H1 (cell line): ENCODE results near the gene CFAP61. TPM values are rescaled to one million over a fixed set of nuclear protein-coding genes. Genes with fewer than 3 reads are reported as not detected.

Experiments
- CHD7 ChIP-seq: fragments of 300-600 bp; sonication (generic); IDR thresholded peaks from 2 replicates; pipeline ENCODE4 v1.7.1; 2012; ENCODE audit warnings: low read length, moderate library complexity, mild to moderate bottlenecking, inconsistent platforms; ENCODE audit not compliant: insufficient replicate concordance
- MAFK ChIP-seq: IDR thresholded peaks from 2 replicates; pipeline ENCODE4 v1.6.1; 2012; ENCODE audit warnings: low read depth, mild to moderate bottlenecking, improper control_type of control experiment, low read length
- SIRT6 ChIP-seq: IDR thresholded peaks from one replicate; pipeline ENCODE4 v1.7.1; 2012; ENCODE audit warnings: low read length, inconsistent platforms
- YY1 ChIP-seq: IDR thresholded peaks from 2 replicates; pipeline ENCODE4 v1.6.1; 2011; ENCODE audit warnings: low read depth, mild to moderate bottlenecking, low read length
- polyA plus RNA-seq, 7 experiments: library from polyadenylated mRNA; depleted of rRNA in 3 of 7; stranded (reverse) in 5 of 7; unstranded in 2 of 7; fragments of >200 nt in 5 of 7; fragments of 200-250 nt in 2 of 7; gene quantifications; 1 replicate in 5 of 7; 2 replicates in 1 of 7; 4 replicates in 1 of 7; pipeline versions ENCODE4 v1.2.1 to v1.2.3, GENCODE V29; 2011 to 2013; ENCODE audit warnings: missing spikeins in 2 of 7, mixed read lengths in 2 of 7
- total RNA-seq: library from RNA; stranded (reverse); fragmentation: NEBNext Ultra II Directional; extraction: Animal tissue kit (Norgen Biotek cat#: 25700); gene quantifications from 2 replicates; pipeline ENCODE4 v1.2.1, GENCODE V29; 2021

The CFAP61 gene
- total and polyA plus RNA-seq, 2 of the 8 experiments (the other 6 are each of a cell fraction or from before 2014, with no cell fraction given): 0.29 to 0.61 TPM

- TF ChIP-seq CHD7 (no peak), MAFK (no peak), YY1 (no peak), SIRT6 (no peak)
- TF ChIP-seq, all 59 proteins: peak for 0
Measured at GRCh38 chr20:20012541-20012940, 39.8 kb upstream of the CFAP61 start (continued).
